ENCODE data around the gene WNK2.
"Not testable (repeated sequence)": the region's sequence is repeated elsewhere in the genome, so short reads cannot be mapped to it uniquely, and the experiment has no call there.

The WNK2 gene

GRCh38 chr9:93355827-93356226 is 171.9 kb downstream of the WNK2 start:
- H3K9me3 ChIP-seq (ENCODE audit: control insufficient read depth, low read length): no peaks in the 10 kb centered on the region

GRCh38 chr9:93357649-93358048 is 173.7 kb downstream of the WNK2 start:
- Histone ChIP-seq H3K4me1 (ENCODE audit: control insufficient read depth, insufficient read depth, low read length) (no peaks in the 10 kb centered on the region), H3K36me3 (ENCODE audit: control insufficient read depth, insufficient read depth, low read length) (no peaks in the 10 kb centered on the region), H3K9me3 (ENCODE audit: control insufficient read depth, low read length) (no peaks in the 10 kb centered on the region), H3K4me3 (ENCODE audit: low read length) (no peak overlapping the region), H3K27me3 (ENCODE audit: control insufficient read depth, insufficient read depth, low read length) (no peaks in the 10 kb centered on the region), H3K9ac (ENCODE audit: low read length) (no peak overlapping the region)

More at GRCh38 chr9:93355827-93356226, 171.9 kb downstream of the WNK2 start:
- Histone ChIP-seq H3K36me3 (ENCODE audit: control insufficient read depth, insufficient read depth, low read length) (no peaks in the 10 kb centered on the region), H3K4me3 (ENCODE audit: low read length) (no peak overlapping the region), H3K27me3 (ENCODE audit: control insufficient read depth, insufficient read depth, low read length) (no peaks in the 10 kb centered on the region), H3K4me1 (ENCODE audit: control insufficient read depth, insufficient read depth, low read length) (no peaks in the 10 kb centered on the region), H3K9ac (ENCODE audit: low read length) (no peak overlapping the region)

- not testable (repeated sequence) for H3K9ac ChIP-seq (ENCODE audit: low read length); H3K4me3 ChIP-seq (ENCODE audit: low read length); H3K4me1 ChIP-seq (ENCODE audit: control insufficient read depth, insufficient read depth, low read length); H3K27me3 ChIP-seq (ENCODE audit: control insufficient read depth, insufficient read depth, low read length); H3K36me3 ChIP-seq (ENCODE audit: control insufficient read depth, insufficient read depth, low read length); H3K9me3 ChIP-seq (ENCODE audit: control insufficient read depth, low read length)
Measured at GRCh38 chr9:93359907-93360306, 176.0 kb downstream of the WNK2 start.

GRCh38 chr9:93361995-93362394 is 178.1 kb downstream of the WNK2 start:
- Histone ChIP-seq H3K4me3 (ENCODE audit: low read length) (no peak overlapping the region), H3K27me3 (ENCODE audit: control insufficient read depth, insufficient read depth, low read length) (no peaks in the 10 kb centered on the region), H3K36me3 (ENCODE audit: control insufficient read depth, insufficient read depth, low read length) (no peaks in the 10 kb centered on the region), H3K9me3 (ENCODE audit: control insufficient read depth, low read length) (no peaks in the 10 kb centered on the region), H3K9ac (ENCODE audit: low read length) (no peak overlapping the region), H3K4me1 (ENCODE audit: control insufficient read depth, insufficient read depth, low read length) (no peaks in the 10 kb centered on the region)

- Histone ChIP-seq H3K4me1 (ENCODE audit: control insufficient read depth, insufficient read depth, low read length) (no peaks in the 10 kb centered on the region), H3K9me3 (ENCODE audit: control insufficient read depth, low read length) (no peaks in the 10 kb centered on the region), H3K27me3 (ENCODE audit: control insufficient read depth, insufficient read depth, low read length) (no peaks in the 10 kb centered on the region), H3K36me3 (ENCODE audit: control insufficient read depth, insufficient read depth, low read length) (no peaks in the 10 kb centered on the region), H3K4me3 (ENCODE audit: low read length) (no peak overlapping the region), H3K9ac (ENCODE audit: low read length) (no peak overlapping the region)
Measured at GRCh38 chr9:93364734-93365426, 180.9 kb downstream of the WNK2 start.

- Histone ChIP-seq H3K9ac (ENCODE audit: low read length) (no peak overlapping the region), H3K9me3 (ENCODE audit: control insufficient read depth, low read length) (no peaks in the 10 kb centered on the region), H3K4me3 (ENCODE audit: low read length) (no peak overlapping the region), H3K36me3 (ENCODE audit: control insufficient read depth, insufficient read depth, low read length) (no peaks in the 10 kb centered on the region), H3K4me1 (ENCODE audit: control insufficient read depth, insufficient read depth, low read length) (no peaks in the 10 kb centered on the region), H3K27me3 (ENCODE audit: control insufficient read depth, insufficient read depth, low read length) (no peaks in the 10 kb centered on the region)
Measured at GRCh38 chr9:93365427-93366118, 181.6 kb downstream of the WNK2 start.

GRCh38 chr9:93366119-93366447 is 182.1 kb downstream of the WNK2 start:
- Histone ChIP-seq H3K9ac (ENCODE audit: low read length) (no peak overlapping the region), H3K4me1 (ENCODE audit: control insufficient read depth, insufficient read depth, low read length) (no peaks in the 10 kb centered on the region), H3K36me3 (ENCODE audit: control insufficient read depth, insufficient read depth, low read length) (no peaks in the 10 kb centered on the region)

GRCh38 chr9:93366486-93366885 is 182.5 kb downstream of the WNK2 start:
- H3K36me3 ChIP-seq (ENCODE audit: control insufficient read depth, insufficient read depth, low read length); H3K4me3 ChIP-seq (ENCODE audit: low read length); H3K27me3 ChIP-seq (ENCODE audit: control insufficient read depth, insufficient read depth, low read length); H3K4me1 ChIP-seq (ENCODE audit: control insufficient read depth, insufficient read depth, low read length); H3K9ac ChIP-seq (ENCODE audit: low read length); H3K9me3 ChIP-seq (ENCODE audit: control insufficient read depth, low read length): not testable (repeated sequence)

More at GRCh38 chr9:93366119-93366447, 182.1 kb downstream of the WNK2 start:
- no peak overlapping the region for H3K4me3 ChIP-seq (ENCODE audit: low read length)
- no peaks in the 10 kb centered on the region for H3K9me3 ChIP-seq (ENCODE audit: control insufficient read depth, low read length)
- H3K27me3 ChIP-seq (ENCODE audit: control insufficient read depth, insufficient read depth, low read length): no peaks in the 10 kb centered on the region

- Histone ChIP-seq H3K27me3 (ENCODE audit: control insufficient read depth, insufficient read depth, low read length) (no peaks in the 10 kb centered on the region), H3K9me3 (ENCODE audit: control insufficient read depth, low read length) (no peaks in the 10 kb centered on the region), H3K4me3 (ENCODE audit: low read length) (no peak overlapping the region), H3K9ac (ENCODE audit: low read length) (no peak overlapping the region), H3K4me1 (ENCODE audit: control insufficient read depth, insufficient read depth, low read length) (no peaks in the 10 kb centered on the region), H3K36me3 (ENCODE audit: control insufficient read depth, insufficient read depth, low read length) (no peaks in the 10 kb centered on the region)
Measured at GRCh38 chr9:93368437-93368836, 184.5 kb downstream of the WNK2 start.

GRCh38 chr9:93369686-93370085 is 185.7 kb downstream of the WNK2 start:
- Histone ChIP-seq H3K4me3 (ENCODE audit: low read length) (no peak overlapping the region), H3K36me3 (ENCODE audit: control insufficient read depth, insufficient read depth, low read length) (no peaks in the 10 kb centered on the region), H3K9me3 (ENCODE audit: control insufficient read depth, low read length) (no peaks in the 10 kb centered on the region), H3K9ac (ENCODE audit: low read length) (no peak overlapping the region), H3K27me3 (ENCODE audit: control insufficient read depth, insufficient read depth, low read length) (no peaks in the 10 kb centered on the region), H3K4me1 (ENCODE audit: control insufficient read depth, insufficient read depth, low read length) (no peaks in the 10 kb centered on the region)
